Gastroesophageal sphincter (tissue), 3 donors: Measurements from ENCODE around the gene DUSP16.

Experiments used
- CTCF ChIP-seq, 4 experiments: fragments of 200-600 bp in 2 of 4; fragments of 450-650 bp in 2 of 4; sonication (generic) in 1 of 4; IDR thresholded peaks; one replicate each; pipeline ENCODE4 v1.5.1; 2017 to 2019; ENCODE audit warnings: antibody characterized with exemption in 4 of 4, mild to moderate bottlenecking in 2 of 4, moderate library complexity in 2 of 4
- EP300 ChIP-seq: sonication (generic); formaldehyde crosslinking; IDR thresholded peaks from one replicate; pipeline ENCODE4 v1.6.1; 2017; ENCODE audit warnings: antibody characterized with exemption, mild to moderate bottlenecking
- POLR2A ChIP-seq, 2 donors: fragments of 450-650 bp; IDR thresholded peaks; one replicate each; pipeline ENCODE4 v1.6.1; 2017; ENCODE audit warnings: antibody characterized with exemption in 2 of 2, mild to moderate bottlenecking in 2 of 2, moderate library complexity in 1 of 2
- POLR2AphosphoS5 ChIP-seq: sonication (generic); formaldehyde crosslinking; IDR thresholded peaks from one replicate; pipeline ENCODE4 v1.6.1; 2017; ENCODE audit warnings: antibody characterized with exemption

- no peak for TF ChIP-seq POLR2A (IDR thresholded peaks at IDR 0.05)
- no peak for TF ChIP-seq POLR2AphosphoS5
- TF ChIP-seq CTCF (IDR thresholded peaks at IDR 0.05) = no peak
- no peak for TF ChIP-seq EP300
Measured at GRCh38 chr12:12441843-12442461, 120.7 kb downstream of the DUSP16 start.
